H4 (cell line): ENCODE results near the gene GPX4. TPM values are rescaled to one million over a fixed set of nuclear protein-coding genes. Genes with fewer than 3 reads are reported as not detected.

Source experiments
- DNase-seq: peaks from one replicate; pipeline ENCODE4 v3.0.0-alpha.2; 2015; ENCODE audit warnings: low spot score
- total RNA-seq: library from RNA; depleted of rRNA; stranded (reverse); fragments of >200 nt; shearing (Covaris generic); gene quantifications from 2 replicates; pipeline ENCODE4 v1.2.3, GENCODE V29; 2014

The GPX4 gene
- total RNA-seq, 1 experiment from 2014 or later = 470 TPM

GRCh38 chr19:1084024-1084868 is 19.5 kb upstream of the GPX4 start:
- DNase-seq = no peak

GRCh38 chr19:1085053-1085658 is 18.6 kb upstream of the GPX4 start:
- DNase-seq = no peak

GRCh38 chr19:1085676-1086442 is 17.9 kb upstream of the GPX4 start:
- DNase-seq = no peak

- DNase-seq = no peak
Observed at GRCh38 chr19:1086613-1087012, 17.2 kb upstream of the GPX4 start.

- DNase-seq = no peak
Observed at GRCh38 chr19:1087813-1088415, 15.9 kb upstream of the GPX4 start.

- no peak for DNase-seq
Observed at GRCh38 chr19:1088416-1089010, 15.3 kb upstream of the GPX4 start.

- no peak for DNase-seq
Observed at GRCh38 chr19:1089126-1089771, 14.5 kb upstream of the GPX4 start.

- no peak for DNase-seq
Observed at GRCh38 chr19:1089891-1090290, 13.9 kb upstream of the GPX4 start.

GRCh38 chr19:1090731-1091543 is 12.9 kb upstream of the GPX4 start:
- DNase-seq = no peak

GRCh38 chr19:1091544-1092175 is 12.1 kb upstream of the GPX4 start:
- no peak for DNase-seq

GRCh38 chr19:1093330-1093729 is 10.5 kb upstream of the GPX4 start:
- no peak for DNase-seq

GRCh38 chr19:1093811-1094553 is 9.8 kb upstream of the GPX4 start:
- no peak for DNase-seq

- DNase-seq = no peak
Observed at GRCh38 chr19:1094655-1094977, 9.2 kb upstream of the GPX4 start.

GRCh38 chr19:1094978-1095701 is 8.7 kb upstream of the GPX4 start, which contains the start of gene POLR2E:
Gene POLR2E, minus strand, starts transcription at chr19:1095375. Its CDS starts 60 bp downstream, at chr19:1095315.
- DNase-seq = peak; percentile 98

GRCh38 chr19:1097810-1098176 is 6.0 kb upstream of the GPX4 start:
- no peak for DNase-seq

- no peak for DNase-seq
Observed at GRCh38 chr19:1098177-1099051, 5.4 kb upstream of the GPX4 start.

GRCh38 chr19:1101337-1101698 is 2.5 kb upstream of the GPX4 start:
- no peak for DNase-seq
